ENCODE data around the gene CXCL1.

CXCL1 gene

DNA sequence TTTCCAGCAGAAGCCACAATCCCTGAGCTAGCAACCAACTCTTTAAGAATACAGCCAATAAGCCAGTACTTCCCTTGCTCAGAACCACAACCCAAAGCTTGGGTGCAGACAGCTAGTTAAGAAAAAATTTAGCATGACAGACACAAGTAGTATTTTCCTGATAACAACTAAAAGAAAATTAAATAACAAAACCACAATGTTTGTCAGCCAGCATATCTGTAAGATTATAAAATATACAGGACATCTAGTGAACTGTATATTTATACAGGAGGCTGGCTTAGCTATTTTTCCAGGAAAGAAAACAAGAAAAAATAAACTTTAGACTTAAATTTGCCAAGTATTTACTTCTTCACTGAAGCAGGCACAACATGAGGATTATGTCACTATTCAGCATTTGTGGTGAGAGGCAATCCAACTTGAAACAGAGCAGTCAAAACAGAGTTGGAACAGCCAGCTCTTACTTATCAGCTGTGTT is 9.5 kb upstream of the CXCL1 start:
- no peaks in the 10 kb centered on the region for H3K79me2 ChIP-seq (ENCODE audit: low read length)
- H3K36me3 ChIP-seq (replicated peaks; ENCODE audit: insufficient read depth, low read length), result no peaks in the 10 kb centered on the region
- no peak for DNase-seq
- no peaks in the 10 kb centered on the region for H3K9me3 ChIP-seq (replicated peaks; ENCODE audit: insufficient read depth, low read length)
- no peak overlapping the region for H3K4me2 ChIP-seq (ENCODE audit: low read depth, low read length)
- 0 out of 2 replicates have a peak, but pooled peaks cover 7% of the 10 kb centered on the region for H3K4me1 ChIP-seq (ENCODE audit: low read length)
- no peak overlapping the region for H3K27ac ChIP-seq (ENCODE audit: low read length)
- no peaks in the 10 kb centered on the region for H3F3A ChIP-seq (ENCODE audit: insufficient read depth, low read length)
- no peaks in the 10 kb centered on the region for H3K27me3 ChIP-seq (replicated peaks; ENCODE audit: insufficient read depth, low read length)
- H3K9me2 ChIP-seq (replicated peaks; ENCODE audit: insufficient read depth, low read length), result no peaks in the 10 kb centered on the region
- no peak overlapping the region for H2AFZ ChIP-seq (ENCODE audit: low read length)
- no peaks in the 10 kb centered on the region for H4K20me1 ChIP-seq (ENCODE audit: insufficient read depth, low read length)
- no peak overlapping the region for H3K9ac ChIP-seq (ENCODE audit: low read length)
- no peak overlapping the region for H3K4me3 ChIP-seq (ENCODE audit: low read length)
- TF ChIP-seq EZH2 (optimal IDR thresholded peaks at IDR 0.05; ENCODE audit: low read depth, low read length) (no peak), CTCF (IDR thresholded peaks at IDR 0.05; ENCODE audit: low read length) (no peak), EZH2phosphoT487 (IDR thresholded peaks at IDR 0.05; ENCODE audit: low read length) (no peak)

DNA sequence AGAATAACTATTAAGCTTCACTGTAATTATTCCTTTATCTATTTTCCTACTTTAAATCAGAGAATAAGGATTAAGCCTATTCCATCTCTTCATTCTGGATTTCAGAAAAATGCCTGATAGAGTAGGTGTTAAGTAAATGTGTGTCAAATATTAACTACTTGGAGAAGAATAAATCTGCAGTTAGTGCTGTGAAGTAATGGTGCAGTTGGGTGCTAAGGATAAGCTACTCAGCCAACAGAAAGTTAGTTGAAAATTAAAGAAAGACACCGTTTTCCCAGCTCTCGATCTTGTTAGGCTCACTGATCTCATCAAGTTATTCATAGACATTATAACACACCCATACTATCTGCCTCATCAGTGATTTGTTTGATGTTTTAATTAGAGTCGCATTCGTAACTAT is 9.0 kb upstream of the CXCL1 start:
- DNase-seq, result no peak
- H3K36me3 ChIP-seq (replicated peaks; ENCODE audit: insufficient read depth, low read length), result no peaks in the 10 kb centered on the region
- H3K9ac ChIP-seq (ENCODE audit: low read length), result no peak overlapping the region
- no peaks in the 10 kb centered on the region for H3K9me2 ChIP-seq (replicated peaks; ENCODE audit: insufficient read depth, low read length)
- H3K27me3 ChIP-seq (replicated peaks; ENCODE audit: insufficient read depth, low read length), result no peaks in the 10 kb centered on the region
- H3K27ac ChIP-seq (ENCODE audit: low read length), result no peak overlapping the region
- no peak overlapping the region for H2AFZ ChIP-seq (ENCODE audit: low read length)
- 0 out of 2 replicates have a peak, but pooled peaks cover 7% of the 10 kb centered on the region for H3K4me1 ChIP-seq (ENCODE audit: low read length)
- no peaks in the 10 kb centered on the region for H3F3A ChIP-seq (ENCODE audit: insufficient read depth, low read length)
- no peaks in the 10 kb centered on the region for H4K20me1 ChIP-seq (ENCODE audit: insufficient read depth, low read length)
- TF ChIP-seq EZH2 (optimal IDR thresholded peaks at IDR 0.05; ENCODE audit: low read depth, low read length), result no peak
- no peak for TF ChIP-seq EZH2phosphoT487 (IDR thresholded peaks at IDR 0.05; ENCODE audit: low read length)
- no peak for TF ChIP-seq CTCF (IDR thresholded peaks at IDR 0.05; ENCODE audit: low read length)
- H3K4me2 ChIP-seq (ENCODE audit: low read depth, low read length), result no peak overlapping the region
- H3K4me3 ChIP-seq (ENCODE audit: low read length), result no peak overlapping the region
- H3K79me2 ChIP-seq (ENCODE audit: low read length), result no peaks in the 10 kb centered on the region
- H3K9me3 ChIP-seq (replicated peaks; ENCODE audit: insufficient read depth, low read length), result no peaks in the 10 kb centered on the region

- H2AFZ ChIP-seq (ENCODE audit: low read length), result no peak overlapping the region
- H3K9ac ChIP-seq (ENCODE audit: low read length), result no peak overlapping the region
- no peaks in the 10 kb centered on the region for H4K20me1 ChIP-seq (ENCODE audit: insufficient read depth, low read length)
- no peak overlapping the region for H3K4me2 ChIP-seq (ENCODE audit: low read depth, low read length)
- no peak overlapping the region for H3K4me3 ChIP-seq (ENCODE audit: low read length)
- H3K36me3 ChIP-seq (replicated peaks; ENCODE audit: insufficient read depth, low read length), result no peaks in the 10 kb centered on the region
- no peaks in the 10 kb centered on the region for H3F3A ChIP-seq (ENCODE audit: insufficient read depth, low read length)
- H3K4me1 ChIP-seq (ENCODE audit: low read length), result 0 out of 2 replicates have a peak, but pooled peaks cover 7% of the 10 kb centered on the region
- H3K27me3 ChIP-seq (replicated peaks; ENCODE audit: insufficient read depth, low read length), result no peaks in the 10 kb centered on the region
- H3K9me2 ChIP-seq (replicated peaks; ENCODE audit: insufficient read depth, low read length), result no peaks in the 10 kb centered on the region
- DNase-seq, result no peak
- H3K9me3 ChIP-seq (replicated peaks; ENCODE audit: insufficient read depth, low read length), result no peaks in the 10 kb centered on the region
- no peaks in the 10 kb centered on the region for H3K79me2 ChIP-seq (ENCODE audit: low read length)
- TF ChIP-seq EZH2 (optimal IDR thresholded peaks at IDR 0.05; ENCODE audit: low read depth, low read length), result no peak
- TF ChIP-seq EZH2phosphoT487 (IDR thresholded peaks at IDR 0.05; ENCODE audit: low read length), result no peak
- no peak for TF ChIP-seq CTCF (IDR thresholded peaks at IDR 0.05; ENCODE audit: low read length)
- no peak overlapping the region for H3K27ac ChIP-seq (ENCODE audit: low read length)
These were observed 8.3 kb upstream of the CXCL1 start for GRCh38 chr4:73860917-73861316.
